ENCODE measurements around the gene PALD1. TPM values are rescaled to one million over a fixed set of nuclear protein-coding genes. Genes with fewer than 3 reads are reported as not detected.

Gene PALD1
- total and polyA plus RNA-seq, 2 experiments from 2014 or later = 11.9 to 58.2 TPM

- Histone ChIP-seq H3K4me2 (no peak overlapping the region), H2AFZ (no peak overlapping the region), H3K4me1 (ENCODE audit: insufficient read depth) (peaks cover 17% of the 10 kb centered on the region), H4K20me1 (replicated peaks; ENCODE audit: insufficient read depth) (no peaks in the 10 kb centered on the region; the same call in 1 of the 2 replicates), H3F3A (replicated peaks; ENCODE audit: low read depth) (0 out of 2 replicates have a peak, but pooled peaks cover 9% of the 10 kb centered on the region), H3K79me2 (replicated peaks; ENCODE audit: insufficient read depth) (no peaks in the 10 kb centered on the region; the same call in 1 of the 2 replicates), H3K9me2 (ENCODE audit: insufficient read depth) (no peaks in the 10 kb centered on the region), H3K36me3 (ENCODE audit: insufficient read depth) (no peaks in the 10 kb centered on the region), H3K27ac (ENCODE audit: low read depth) (no peak overlapping the region), H3K4me3 (no peak overlapping the region), H3K27me3 (ENCODE audit: insufficient read depth) (no peaks in the 10 kb centered on the region)
- peak; percentile 35 for DNase-seq (ENCODE audit: low spot score)
- peak; percentile 72 for ATAC-seq
- Mint-ChIP-seq H3K36me3 (ENCODE audit: low read depth) (no peaks in the 10 kb centered on the region), H3K27ac (no peak overlapping the region), H3K4me1 (peaks cover 38% of the 10 kb centered on the region), H3K4me3 (no peak overlapping the region), H3K27me3 (ENCODE audit: insufficient read depth, low read depth, poor library complexity) (peaks cover 15% of the 10 kb centered on the region), H3K9me3 (no peaks in the 10 kb centered on the region)
- TF ChIP-seq EZH2 (IDR thresholded peaks at IDR 0.05; ENCODE audit: low read depth, unreplicated experiment) (no peak), CTCF (conservative IDR thresholded peaks at IDR 0.05; ENCODE audit: low read depth in 2 of 2) (no peak)
- TF ChIP-seq, protein P1, sequence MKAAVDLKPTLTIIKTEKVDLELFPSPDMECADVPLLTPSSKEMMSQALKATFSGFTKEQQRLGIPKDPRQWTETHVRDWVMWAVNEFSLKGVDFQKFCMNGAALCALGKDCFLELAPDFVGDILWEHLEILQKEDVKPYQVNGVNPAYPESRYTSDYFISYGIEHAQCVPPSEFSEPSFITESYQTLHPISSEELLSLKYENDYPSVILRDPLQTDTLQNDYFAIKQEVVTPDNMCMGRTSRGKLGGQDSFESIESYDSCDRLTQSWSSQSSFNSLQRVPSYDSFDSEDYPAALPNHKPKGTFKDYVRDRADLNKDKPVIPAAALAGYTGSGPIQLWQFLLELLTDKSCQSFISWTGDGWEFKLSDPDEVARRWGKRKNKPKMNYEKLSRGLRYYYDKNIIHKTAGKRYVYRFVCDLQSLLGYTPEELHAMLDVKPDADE (IDR thresholded peaks at IDR 0.05) = no peak
Observed at GRCh38 chr10:70513848-70514309, 35.3 kb downstream of the PALD1 start.

DNA sequence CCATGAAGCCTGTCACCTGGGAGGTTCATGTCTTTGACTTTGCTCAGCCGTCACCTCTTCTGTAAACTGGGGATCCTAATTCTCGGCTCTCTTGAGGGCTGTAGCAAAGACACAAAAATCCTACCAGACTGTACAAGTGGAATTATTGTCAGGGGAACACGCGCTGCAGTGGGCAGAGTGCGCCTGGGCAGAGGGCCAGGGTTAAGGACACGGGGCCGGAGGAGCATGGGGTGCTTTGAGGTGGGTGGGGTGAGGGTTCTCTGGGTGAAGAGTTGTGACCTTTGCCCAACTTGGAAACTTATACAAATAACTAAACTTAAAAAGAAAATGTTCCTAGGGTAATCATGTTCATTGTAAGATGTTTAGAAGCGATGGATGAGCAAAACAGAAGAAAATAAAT, 36.0 kb downstream of the PALD1 start:
- H3K4me2 ChIP-seq = no peak overlapping the region
- Mint-ChIP-seq H3K27me3 (ENCODE audit: insufficient read depth, low read depth, poor library complexity) (peaks cover 15% of the 10 kb centered on the region), H3K4me3 (no peak overlapping the region), H3K27ac (no peak overlapping the region), H3K9me3 (no peaks in the 10 kb centered on the region), H3K4me1 (peaks cover 31% of the 10 kb centered on the region), H3K36me3 (ENCODE audit: low read depth) (no peaks in the 10 kb centered on the region)
- no peaks in the 10 kb centered on the region for H3K9me2 ChIP-seq (ENCODE audit: insufficient read depth)
- no peak overlapping the region for H3K4me3 ChIP-seq
- H3K4me1 ChIP-seq (ENCODE audit: insufficient read depth) = peaks cover 11% of the 10 kb centered on the region
- H3K79me2 ChIP-seq (replicated peaks; ENCODE audit: insufficient read depth) = no peaks in the 10 kb centered on the region; the same call in 1 of the 2 replicates
- H2AFZ ChIP-seq = no peak overlapping the region
- no peaks in the 10 kb centered on the region for H3K36me3 ChIP-seq (ENCODE audit: insufficient read depth)
- H4K20me1 ChIP-seq (replicated peaks; ENCODE audit: insufficient read depth) = no peaks in the 10 kb centered on the region; the same call in 1 of the 2 replicates
- H3F3A ChIP-seq (replicated peaks; ENCODE audit: low read depth) = 0 out of 2 replicates have a peak, but pooled peaks cover 9% of the 10 kb centered on the region
- no peak for ATAC-seq
- DNase-seq (ENCODE audit: low spot score) = no peak
- no peaks in the 10 kb centered on the region for H3K27me3 ChIP-seq (ENCODE audit: insufficient read depth)
- H3K27ac ChIP-seq (ENCODE audit: low read depth) = no peak overlapping the region
- TF ChIP-seq EZH2 (IDR thresholded peaks at IDR 0.05; ENCODE audit: low read depth, unreplicated experiment) (no peak), POLR2AphosphoS5 (IDR thresholded peaks at IDR 0.05; ENCODE audit: low read depth) (no peak), CREB1 (CRISPR knock-in tag; IDR thresholded peaks at IDR 0.05; ENCODE audit: low read depth) (no peak), STAT1 (IDR thresholded peaks at IDR 0.05; ENCODE audit: unreplicated experiment) (no peak), ZNF114 (CRISPR knock-in tag; IDR thresholded peaks at IDR 0.05) (no peak), ZNF331 (CRISPR knock-in tag; IDR thresholded peaks at IDR 0.05; ENCODE audit: low read depth) (no peak), EZH2phosphoT487 (IDR thresholded peaks at IDR 0.05; ENCODE audit: unreplicated experiment) (no peak), NANOG (IDR thresholded peaks at IDR 0.05; ENCODE audit: borderline replicate concordance) (no peak), JUNB (IDR thresholded peaks at IDR 0.05; ENCODE audit: unreplicated experiment) (no peak)
- TF ChIP-seq, protein P1 (IDR thresholded peaks at IDR 0.05) = no peak
- TF ChIP-seq, protein P2, sequence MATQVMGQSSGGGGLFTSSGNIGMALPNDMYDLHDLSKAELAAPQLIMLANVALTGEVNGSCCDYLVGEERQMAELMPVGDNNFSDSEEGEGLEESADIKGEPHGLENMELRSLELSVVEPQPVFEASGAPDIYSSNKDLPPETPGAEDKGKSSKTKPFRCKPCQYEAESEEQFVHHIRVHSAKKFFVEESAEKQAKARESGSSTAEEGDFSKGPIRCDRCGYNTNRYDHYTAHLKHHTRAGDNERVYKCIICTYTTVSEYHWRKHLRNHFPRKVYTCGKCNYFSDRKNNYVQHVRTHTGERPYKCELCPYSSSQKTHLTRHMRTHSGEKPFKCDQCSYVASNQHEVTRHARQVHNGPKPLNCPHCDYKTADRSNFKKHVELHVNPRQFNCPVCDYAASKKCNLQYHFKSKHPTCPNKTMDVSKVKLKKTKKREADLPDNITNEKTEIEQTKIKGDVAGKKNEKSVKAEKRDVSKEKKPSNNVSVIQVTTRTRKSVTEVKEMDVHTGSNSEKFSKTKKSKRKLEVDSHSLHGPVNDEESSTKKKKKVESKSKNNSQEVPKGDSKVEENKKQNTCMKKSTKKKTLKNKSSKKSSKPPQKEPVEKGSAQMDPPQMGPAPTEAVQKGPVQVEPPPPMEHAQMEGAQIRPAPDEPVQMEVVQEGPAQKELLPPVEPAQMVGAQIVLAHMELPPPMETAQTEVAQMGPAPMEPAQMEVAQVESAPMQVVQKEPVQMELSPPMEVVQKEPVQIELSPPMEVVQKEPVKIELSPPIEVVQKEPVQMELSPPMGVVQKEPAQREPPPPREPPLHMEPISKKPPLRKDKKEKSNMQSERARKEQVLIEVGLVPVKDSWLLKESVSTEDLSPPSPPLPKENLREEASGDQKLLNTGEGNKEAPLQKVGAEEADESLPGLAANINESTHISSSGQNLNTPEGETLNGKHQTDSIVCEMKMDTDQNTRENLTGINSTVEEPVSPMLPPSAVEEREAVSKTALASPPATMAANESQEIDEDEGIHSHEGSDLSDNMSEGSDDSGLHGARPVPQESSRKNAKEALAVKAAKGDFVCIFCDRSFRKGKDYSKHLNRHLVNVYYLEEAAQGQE (IDR thresholded peaks at IDR 0.05; ENCODE audit: unreplicated experiment) = no peak
